Naive thymus-derived CD8-positive, alpha-beta T cell (primary cell): ENCODE data around the gene ZKSCAN7. TPM values are rescaled to one million over a fixed set of nuclear protein-coding genes. Genes with fewer than 3 reads are reported as not detected.
"Not testable (repeated sequence)": the region's sequence is repeated elsewhere in the genome, so short reads cannot be mapped to it uniquely, and the experiment has no call there.

Experiments used
- ATAC-seq, 2 donors: fragments of 150-1000 bp; cut with Tn5 transposase in 1 of 2; sonication (Bioruptor Pico), chemical (Tn5 transposase) in 1 of 2; 1 replicate in 1 of 2; 2 replicates in 1 of 2; pipeline ENCODE4 v1.10.0; 2021; ENCODE audit warnings: mild to moderate bottlenecking in 2 of 2, moderate library complexity in 2 of 2
- POLR2A ChIA-PET: fragments of 350-600 bp; sonication (Branson Sonifier 250); formaldehyde crosslinking; loops from one replicate; lab custom pipeline; 2021; ENCODE audit warnings: antibody characterized with exemption; lab: Charles Lee
- DNase-seq, 10 donors: peaks; one replicate each; pipeline versions ENCODE4 v3.0.0 to v3.0.0-alpha.2; 2020 to 2022
- H3K27ac Mint-ChIP-seq, 10 donors: one replicate each; pipeline ENCODE4 v1.8.0; 2020 to 2022; ENCODE audit warnings: mild to moderate bottlenecking in 10 of 10, mixed read lengths in 10 of 10, moderate library complexity in 4 of 10, inconsistent platforms in 1 of 10
- H3K27me3 Mint-ChIP-seq, 5 donors: one replicate each; pipeline ENCODE4 v1.8.0; 2021 to 2022; ENCODE audit warnings: mixed read lengths in 5 of 5
- H3K36me3 Mint-ChIP-seq, 3 donors: one replicate each; pipeline ENCODE4 v1.8.0; 2020 to 2022; ENCODE audit warnings: mixed read lengths in 3 of 3, mild to moderate bottlenecking in 2 of 3, inconsistent platforms in 1 of 3
- H3K4me1 Mint-ChIP-seq, 4 donors: one replicate each; pipeline ENCODE4 v1.8.0; 2021 to 2022; ENCODE audit warnings: mixed read lengths in 4 of 4
- H3K4me3 Mint-ChIP-seq, 10 donors: one replicate each; pipeline ENCODE4 v1.8.0; 2020 to 2022; ENCODE audit warnings: mild to moderate bottlenecking in 10 of 10, mixed read lengths in 10 of 10, moderate library complexity in 6 of 10, inconsistent platforms in 1 of 10
- H3K9me3 Mint-ChIP-seq, 9 donors: one replicate each; pipeline ENCODE4 v1.8.0; 2020 to 2022; ENCODE audit warnings: mixed read lengths in 9 of 9, mild to moderate bottlenecking in 3 of 9, inconsistent platforms in 1 of 9, moderate library complexity in 1 of 9
- polyA plus RNA-seq, 3 donors: library from polyadenylated mRNA; unstranded; fragments of 300-500 nt; fragmentation: Illumina TruSeq; gene quantifications; one replicate each; pipeline ENCODE4 v1.2.3, GENCODE V29; 2021
- total RNA-seq, 8 experiments: library from RNA in 2 of 8; stranded (reverse) in 2 of 8; gene quantifications; one replicate each; pipeline ENCODE4 v1.2.3 and lab custom pipeline; 2021 to 2026

ZKSCAN7 gene
- total and polyA plus RNA-seq, 5 experiments from 2014 or later, result 2.6 to 10.5 (median 5.9) TPM

DNA sequence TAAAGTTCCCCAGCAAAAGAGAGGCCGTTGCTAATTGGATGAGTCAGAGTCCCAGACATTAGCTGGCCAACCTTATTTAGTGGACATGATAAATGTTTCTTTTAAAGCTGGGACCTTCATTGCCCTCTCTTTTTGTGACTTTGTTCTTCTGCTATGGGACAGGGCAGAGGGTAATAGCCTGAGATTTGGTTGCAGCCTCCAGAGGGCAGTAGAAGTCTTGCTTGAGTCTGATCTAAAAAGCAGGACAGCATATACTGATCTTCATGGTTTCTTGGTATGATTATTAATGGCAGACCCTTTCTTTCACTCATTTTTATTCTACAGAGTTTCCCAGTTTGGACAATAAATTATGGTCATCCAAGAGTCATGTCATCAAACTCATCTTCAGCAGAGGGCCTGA, 25.1 kb upstream of the ZKSCAN7 start:
- no peak overlapping the region for H3K27ac Mint-ChIP-seq
- POLR2A ChIA-PET, result no interaction called here
- peaks cover 0 to 5% (median 2%) of the 10 kb centered on the region in 4 donors for H3K4me1 Mint-ChIP-seq
- ATAC-seq (no peak), DNase-seq (peak in 1 of 10 donors; percentile 12)
- peaks cover 0 to 2% (median 0%) of the 10 kb centered on the region in 9 donors for H3K9me3 Mint-ChIP-seq
- peaks cover 14 to 41% (median 25%) of the 10 kb centered on the region in 5 donors for H3K27me3 Mint-ChIP-seq
- no peaks in the 10 kb centered on the region for H3K36me3 Mint-ChIP-seq
- H3K4me3 Mint-ChIP-seq, result no peak overlapping the region

DNA sequence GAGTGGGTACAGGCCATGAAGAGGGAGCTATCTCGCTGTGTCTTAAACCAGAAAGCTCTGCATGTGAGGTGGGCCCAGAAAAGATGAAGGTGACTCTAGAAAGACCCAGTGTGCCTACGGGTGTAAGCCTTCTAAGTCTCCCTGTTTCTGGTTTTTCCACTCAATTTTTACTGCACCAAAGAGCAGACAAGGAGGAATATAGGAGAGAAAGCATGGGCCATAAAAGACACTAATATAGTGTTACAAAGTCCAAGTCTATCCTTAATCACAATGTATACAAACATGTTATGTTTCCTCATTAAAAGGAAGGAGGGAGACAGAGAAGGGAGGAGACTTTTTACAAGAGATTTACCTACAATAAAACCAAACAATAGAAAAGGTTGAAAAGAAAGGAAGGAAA, 24.1 kb upstream of the ZKSCAN7 start:
- H3K27me3 Mint-ChIP-seq, result peaks cover 18 to 41% (median 31%) of the 10 kb centered on the region in 5 donors
- no peak for DNase-seq
- POLR2A ChIA-PET, result no interaction called here

DNA sequence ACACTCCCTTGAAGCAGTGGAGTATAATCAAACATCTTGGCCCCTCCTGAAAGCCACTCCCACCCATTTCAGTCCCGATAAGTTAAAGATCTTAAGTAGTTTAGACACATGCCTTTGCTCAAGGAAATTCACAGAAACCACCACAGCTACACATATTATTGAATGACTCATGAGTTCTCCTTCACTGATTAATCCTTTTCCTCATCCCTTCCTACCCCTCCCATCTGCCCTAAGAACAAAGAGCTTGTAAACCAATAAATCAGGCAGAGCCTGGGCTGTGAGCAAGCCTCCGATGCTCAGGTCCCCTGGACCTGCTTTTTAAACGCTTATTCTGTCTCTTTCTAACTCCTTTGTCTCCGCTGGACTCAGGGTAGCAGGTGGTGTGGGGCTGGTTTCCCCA, 20.3 kb upstream of the ZKSCAN7 start:
- POLR2A ChIA-PET, H3K36me3 Mint-ChIP-seq, ATAC-seq, H3K27ac Mint-ChIP-seq, DNase-seq, H3K9me3 Mint-ChIP-seq, H3K4me1 Mint-ChIP-seq, H3K4me3 Mint-ChIP-seq: not testable (repeated sequence)
- H3K27me3 Mint-ChIP-seq, result peaks cover 28 to 58% (median 39%) of the 10 kb centered on the region in 5 donors

More for the DNA sequence above, 24.1 kb upstream of the ZKSCAN7 start:
- no peak overlapping the region for H3K4me3 Mint-ChIP-seq
- ATAC-seq, result no peak
- no peaks in the 10 kb centered on the region for H3K36me3 Mint-ChIP-seq
- H3K9me3 Mint-ChIP-seq, result peaks cover 0 to 2% (median 0%) of the 10 kb centered on the region in 9 donors
- peaks cover 0 to 5% (median 2%) of the 10 kb centered on the region in 4 donors for H3K4me1 Mint-ChIP-seq
- no peak overlapping the region for H3K27ac Mint-ChIP-seq

GRCh38 chr3:44535364-44535763, 19.6 kb upstream of the ZKSCAN7 start:
- Mint-ChIP-seq H3K27me3 (peaks cover 28 to 58% (median 39%) of the 10 kb centered on the region in 5 donors), H3K9me3 (no peaks in the 10 kb centered on the region), H3K4me1 (peaks cover 0 to 5% (median 2%) of the 10 kb centered on the region in 4 donors), H3K27ac (no peak overlapping the region), H3K36me3 (no peaks in the 10 kb centered on the region), H3K4me3 (no peak overlapping the region)
- no peak for ATAC-seq
- POLR2A ChIA-PET, result no interaction called here
- no peak for DNase-seq

GRCh38 chr3:44544811-44545210, 10.2 kb upstream of the ZKSCAN7 start:
- H3K4me3 Mint-ChIP-seq, H3K27ac Mint-ChIP-seq, H3K36me3 Mint-ChIP-seq, POLR2A ChIA-PET, H3K9me3 Mint-ChIP-seq, ATAC-seq, DNase-seq, H3K4me1 Mint-ChIP-seq: not testable (repeated sequence)
- H3K27me3 Mint-ChIP-seq, result peaks cover 9 to 24% (median 16%) of the 10 kb centered on the region in 5 donors

- H3K4me1 Mint-ChIP-seq, result peaks cover 11 to 32% (median 28%) of the 10 kb centered on the region in 4 donors
- H3K27ac Mint-ChIP-seq, result peak overlapping the region; percentile 15 to 96 (median 92)
- ATAC-seq (peak; percentile 13 to 23), DNase-seq (peak in 2 of 10 donors; percentile 1 to 5)
- peaks cover 0 to 11% (median 4%) of the 10 kb centered on the region in 5 donors for H3K27me3 Mint-ChIP-seq
- H3K36me3 Mint-ChIP-seq, result peaks cover 14 to 27% (median 19%) of the 10 kb centered on the region in 3 donors
- POLR2A ChIA-PET, result interaction anchor here (0.6 to 2.8 kb wide), 4 partner anchors 45 to 309 kb away, joined by 3 to 12 read pairs (median 6); partner anchors contain the start of gene TCAIM
- peak overlapping the region; percentile 85 to 96 (median 92) for H3K4me3 Mint-ChIP-seq
- peaks cover 0 to 6% (median 0%) of the 10 kb centered on the region in 9 donors for H3K9me3 Mint-ChIP-seq
Observed at GRCh38 chr3:44555723-44556122, 730 bp downstream of the ZKSCAN7 start.

DNA sequence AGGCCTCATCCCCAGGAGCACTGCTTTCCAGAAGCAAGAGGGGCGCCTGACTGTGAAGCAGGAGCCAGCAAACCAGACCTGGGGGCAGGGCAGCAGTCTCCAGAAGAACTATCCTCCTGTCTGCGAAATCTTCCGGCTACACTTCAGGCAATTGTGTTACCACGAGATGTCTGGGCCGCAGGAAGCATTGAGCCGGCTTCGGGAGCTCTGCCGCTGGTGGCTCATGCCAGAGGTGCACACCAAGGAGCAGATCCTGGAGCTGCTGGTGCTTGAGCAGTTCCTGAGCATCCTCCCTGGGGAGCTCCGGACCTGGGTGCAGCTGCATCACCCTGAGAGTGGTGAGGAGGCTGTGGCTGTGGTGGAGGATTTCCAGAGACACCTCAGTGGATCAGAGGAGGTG, 2.1 kb downstream of the ZKSCAN7 start:
- POLR2A ChIA-PET, result interaction anchor here (0.9 kb wide), 1 partner anchor 203 kb away, joined by 4 read pairs; no protein-coding TSS in a partner anchor
- H3K4me1 Mint-ChIP-seq, result peaks cover 13 to 32% (median 28%) of the 10 kb centered on the region in 4 donors
- DNase-seq (no peak), ATAC-seq (no peak)
- H3K9me3 Mint-ChIP-seq, result peaks cover 0 to 12% (median 5%) of the 10 kb centered on the region in 9 donors
- H3K27ac Mint-ChIP-seq, result no peak overlapping the region
- H3K36me3 Mint-ChIP-seq, result peaks cover 22 to 41% (median 32%) of the 10 kb centered on the region in 3 donors
- peak overlapping the region in 3 of 10 donors; percentile 7 to 68 (median 20) for H3K4me3 Mint-ChIP-seq
- peaks cover 0 to 2% (median 0%) of the 10 kb centered on the region in 5 donors for H3K27me3 Mint-ChIP-seq

DNA sequence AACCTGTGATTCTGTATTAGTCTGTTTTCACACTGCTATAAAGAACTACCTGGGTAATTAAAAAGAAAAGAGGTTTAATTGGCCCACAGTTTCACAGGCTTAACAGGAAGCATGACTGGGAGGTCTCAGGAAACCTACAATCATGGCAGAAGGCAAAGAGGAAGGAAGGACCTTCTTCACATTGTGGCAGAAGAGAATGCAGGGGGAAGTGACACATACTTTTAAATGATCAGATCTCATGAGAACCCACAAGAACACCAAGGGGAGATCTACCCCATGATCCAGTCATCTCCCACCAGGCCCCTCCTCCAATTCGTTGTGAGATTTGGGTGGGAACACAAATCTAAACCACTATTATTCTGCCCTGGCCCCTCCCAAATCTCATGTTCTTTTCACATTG, 6.1 kb downstream of the ZKSCAN7 start:
- ATAC-seq, result no peak
- POLR2A ChIA-PET, result interaction anchor here (0.7 kb wide), 1 partner anchor 51 kb away, joined by 4 read pairs; no protein-coding TSS in a partner anchor
- H3K36me3 Mint-ChIP-seq, result peaks cover 33 to 81% (median 61%) of the 10 kb centered on the region in 3 donors
- peaks cover 14 to 22% (median 18%) of the 10 kb centered on the region in 4 donors for H3K4me1 Mint-ChIP-seq
- H3K9me3 Mint-ChIP-seq, result peaks cover 0 to 33% (median 22%) of the 10 kb centered on the region in 9 donors
- no peak overlapping the region for H3K27ac Mint-ChIP-seq
- no peak overlapping the region for H3K4me3 Mint-ChIP-seq
- H3K27me3 Mint-ChIP-seq, result no peaks in the 10 kb centered on the region
- DNase-seq, result no peak

DNA sequence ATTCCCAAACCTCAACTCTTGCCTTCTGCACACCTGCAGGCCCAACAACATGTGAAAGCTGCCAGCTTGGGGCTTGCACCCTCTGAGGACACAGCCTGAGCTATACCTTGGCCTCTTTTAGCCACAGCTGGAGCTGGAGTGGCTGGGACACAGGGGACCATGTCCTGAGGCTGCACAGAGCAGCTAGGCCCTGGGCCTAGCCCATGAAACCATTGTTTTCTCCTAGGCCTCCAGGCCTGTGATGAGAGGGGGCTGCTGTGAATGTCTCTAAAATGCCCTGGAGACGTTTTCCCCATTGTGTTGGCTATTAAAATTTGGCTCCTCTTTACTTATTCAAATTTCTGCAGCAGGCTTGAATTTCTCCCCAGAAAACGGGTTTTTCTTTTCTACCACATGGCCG, 7.2 kb downstream of the ZKSCAN7 start:
- H3K4me3 Mint-ChIP-seq, result no peak overlapping the region
- H3K27ac Mint-ChIP-seq, result no peak overlapping the region
- H3K9me3 Mint-ChIP-seq, result peaks cover 0 to 41% (median 29%) of the 10 kb centered on the region in 9 donors
- H3K4me1 Mint-ChIP-seq, result peaks cover 8 to 20% (median 14%) of the 10 kb centered on the region in 4 donors
- no peak for DNase-seq
- ATAC-seq, result no peak
- peaks cover 38 to 88% (median 69%) of the 10 kb centered on the region in 3 donors for H3K36me3 Mint-ChIP-seq
- POLR2A ChIA-PET, result no interaction called here
- H3K27me3 Mint-ChIP-seq, result no peaks in the 10 kb centered on the region

DNA sequence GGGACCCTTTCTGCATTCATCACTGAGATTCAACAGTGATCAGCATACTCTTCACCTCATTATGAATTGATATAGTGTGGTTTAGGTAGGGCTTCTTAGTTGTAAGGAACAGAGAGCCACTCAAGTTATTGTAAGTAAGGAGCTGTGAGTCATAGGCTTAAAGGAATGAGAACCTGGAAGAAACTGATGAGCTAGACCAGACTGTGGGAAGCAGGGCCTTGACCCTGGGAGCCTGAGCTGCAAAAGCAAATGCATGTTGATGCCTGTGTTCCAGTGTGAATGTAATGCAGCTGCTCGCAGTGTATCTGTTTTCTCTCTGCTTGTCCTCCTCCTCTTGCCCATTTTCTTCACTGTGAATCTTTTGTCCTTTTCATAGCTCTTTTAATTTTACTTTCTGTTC, 13.6 kb downstream of the ZKSCAN7 start:
- peaks cover 0 to 13% (median 5%) of the 10 kb centered on the region in 4 donors for H3K4me1 Mint-ChIP-seq
- H3K36me3 Mint-ChIP-seq, result peaks cover 73 to 90% (median 84%) of the 10 kb centered on the region in 3 donors
- no peaks in the 10 kb centered on the region for H3K27me3 Mint-ChIP-seq
- POLR2A ChIA-PET, result no interaction called here
- H3K9me3 Mint-ChIP-seq, result peaks cover 21 to 91% (median 76%) of the 10 kb centered on the region in 9 donors
- H3K27ac Mint-ChIP-seq, result no peak overlapping the region
- H3K4me3 Mint-ChIP-seq, result no peak overlapping the region
- ATAC-seq, result no peak
- no peak for DNase-seq

GRCh38 chr3:44571024-44571423, 16.0 kb downstream of the ZKSCAN7 start:
- Mint-ChIP-seq H3K4me1 (peaks cover 0 to 4% (median under 1%) of the 10 kb centered on the region in 4 donors), H3K36me3 (peaks cover 62 to 71% (median 63%) of the 10 kb centered on the region in 3 donors), H3K9me3 (peaks cover 22 to 88% (median 73%) of the 10 kb centered on the region in 9 donors), H3K27me3 (no peaks in the 10 kb centered on the region), H3K4me3 (no peak overlapping the region), H3K27ac (no peak overlapping the region)
- ATAC-seq (no peak), DNase-seq (no peak)
- POLR2A ChIA-PET, result no interaction called here

- POLR2A ChIA-PET, result no interaction called here
- DNase-seq (no peak), ATAC-seq (no peak)
- peaks cover 20 to 41% (median 22%) of the 10 kb centered on the region in 3 donors for H3K36me3 Mint-ChIP-seq
- no peak overlapping the region for H3K27ac Mint-ChIP-seq
- H3K4me1 Mint-ChIP-seq, result no peaks in the 10 kb centered on the region
- H3K4me3 Mint-ChIP-seq, result no peak overlapping the region
- peaks cover 7 to 74% (median 25%) of the 10 kb centered on the region in 9 donors for H3K9me3 Mint-ChIP-seq
- H3K27me3 Mint-ChIP-seq, result peaks cover 0 to 1% (median 0%) of the 10 kb centered on the region in 5 donors
Observed at GRCh38 chr3:44576613-44577012, 21.6 kb downstream of the ZKSCAN7 start.

DNA sequence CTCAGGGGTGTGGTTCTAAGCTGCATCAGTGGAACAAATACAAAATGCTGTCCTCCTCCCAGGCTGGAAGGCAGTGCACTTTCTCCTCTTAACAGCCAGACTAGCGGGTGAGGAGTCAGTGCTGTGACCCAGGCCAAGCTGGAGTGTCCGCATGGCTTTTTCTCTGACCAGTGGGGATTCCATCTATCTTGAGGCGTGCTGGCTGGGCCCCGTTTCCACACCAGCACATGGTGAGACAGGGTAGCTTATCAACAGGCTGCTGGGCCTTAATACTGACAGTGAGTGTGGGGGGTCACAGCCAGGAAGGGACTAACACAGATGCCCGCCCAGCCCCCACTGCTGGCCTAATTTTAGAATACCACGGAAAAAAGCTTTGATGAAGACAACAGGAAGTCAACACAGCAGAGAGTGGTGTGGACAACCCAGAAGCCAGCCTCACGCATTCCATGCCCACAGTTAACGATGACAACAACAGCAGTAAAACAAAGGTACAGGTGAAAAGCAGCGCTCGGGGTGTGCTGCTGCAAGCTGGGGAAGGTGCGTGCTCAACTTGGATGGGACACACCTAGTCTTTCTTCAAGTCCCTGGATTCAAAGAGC, 22.5 kb downstream of the ZKSCAN7 start:
- H3K27me3 Mint-ChIP-seq, DNase-seq, H3K27ac Mint-ChIP-seq, ATAC-seq, POLR2A ChIA-PET, H3K4me3 Mint-ChIP-seq, H3K4me1 Mint-ChIP-seq: not testable (repeated sequence)
- peaks cover 0 to 74% (median 21%) of the 10 kb centered on the region in 9 donors for H3K9me3 Mint-ChIP-seq
- peaks cover 12 to 38% (median 15%) of the 10 kb centered on the region in 3 donors for H3K36me3 Mint-ChIP-seq
